Activated B cell treated with CpG ODN at 0.5 μM for 24 hours (primary cell): Measurements from ENCODE around the gene CFAP161. TPM values are rescaled to one million over a fixed set of nuclear protein-coding genes. Genes with fewer than 3 reads are reported as not detected.

Experiments
- ATAC-seq: fragments of 200-7000 bp; cut with Tn5 transposase; one replicate; pipeline ENCODE4 v1.10.0; 2021; ENCODE audit warnings: low read depth, mild to moderate bottlenecking, moderate library complexity
- CTCF ChIA-PET: fragments of 350-600 bp; sonication (Branson Sonifier 250); formaldehyde crosslinking; loops from one replicate; lab custom pipeline; 2021; ENCODE audit warnings: antibody characterized with exemption; lab: Charles Lee
- POLR2A ChIA-PET: fragments of 350-600 bp; sonication (Branson Sonifier 250); formaldehyde crosslinking; loops from one replicate; lab custom pipeline; 2021; ENCODE audit warnings: antibody characterized with exemption; lab: Charles Lee
- DNase-seq: peaks from one replicate; pipeline ENCODE4 v3.0.0; 2022
- H3K27ac Mint-ChIP-seq: one replicate; pipeline ENCODE4 v1.8.0; 2020; ENCODE audit warnings: mixed read lengths
- H3K27me3 Mint-ChIP-seq: one replicate; pipeline ENCODE4 v1.8.0; 2021; ENCODE audit warnings: mixed read lengths
- H3K36me3 Mint-ChIP-seq: one replicate; pipeline ENCODE4 v1.8.0; 2021; ENCODE audit warnings: low read depth, mixed read lengths
- H3K4me1 Mint-ChIP-seq: one replicate; pipeline ENCODE4 v1.8.0; 2021; ENCODE audit warnings: mixed read lengths
- H3K4me3 Mint-ChIP-seq: one replicate; pipeline ENCODE4 v1.8.0; 2020; ENCODE audit warnings: mild to moderate bottlenecking, mixed read lengths
- H3K9me3 Mint-ChIP-seq: one replicate; pipeline ENCODE4 v1.8.0; 2020; ENCODE audit warnings: mixed read lengths
- CTCF ChIP-seq: fragments of 200-600 bp; IDR thresholded peaks from one replicate; pipeline ENCODE4 v1.8.0; 2022; ENCODE audit warnings: antibody characterized with exemption, mild to moderate bottlenecking
- intact Hi-C: fragments of 100-400 bp; cut with micrococcal nuclease; formaldehyde crosslinking; loops from one replicate; pipeline ENCODE4 v1.15.1; 2024
- total RNA-seq: library from RNA; stranded (reverse); gene quantifications from 2 replicates; pipeline ENCODE4 v1.2.3, GENCODE V29; 2022

CFAP161 gene
- total RNA-seq, 1 donor from 2014 or later, result 0.18 TPM

GRCh38 chr15:81174125-81174791 lies 40.2 kb downstream of the CFAP161 start:
- POLR2A ChIA-PET, result no interaction called here

DNA sequence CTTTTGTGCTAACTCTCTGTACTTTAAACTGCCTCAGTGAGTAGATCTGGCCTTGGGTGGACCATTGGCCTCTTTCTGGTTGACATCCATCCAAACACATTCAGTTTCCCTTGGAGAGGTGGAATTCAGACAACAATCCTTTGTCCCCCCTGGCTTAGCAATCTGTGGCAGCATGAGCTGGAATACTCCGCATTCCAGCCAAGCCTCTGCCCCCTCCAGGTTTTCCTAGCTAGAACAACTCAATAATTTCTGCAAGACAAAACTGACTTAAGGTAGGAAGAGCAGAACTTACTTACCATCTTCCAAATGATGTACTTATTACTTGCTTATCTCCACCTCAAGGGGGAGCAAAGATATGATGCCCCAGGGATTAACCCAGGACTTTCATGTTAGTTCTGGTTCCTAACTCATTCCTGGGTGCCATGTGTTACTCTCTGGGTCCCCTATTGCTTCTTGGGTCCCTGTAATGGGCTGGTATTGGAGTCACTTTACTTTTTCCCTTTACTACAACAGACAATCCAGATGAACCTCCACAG lies 40.8 kb downstream of the CFAP161 start:
- Mint-ChIP-seq H3K4me3 (no peak overlapping the region), H3K9me3 (no peaks in the 10 kb centered on the region), H3K27me3 (peaks cover 15% of the 10 kb centered on the region), H3K36me3 (no peaks in the 10 kb centered on the region), H3K27ac (no peak overlapping the region), H3K4me1 (no peaks in the 10 kb centered on the region)
- DNase-seq (no peak), ATAC-seq (no peak)
- no peak for TF ChIP-seq CTCF
- POLR2A ChIA-PET, result no interaction called here
- CTCF ChIA-PET, result interaction anchor here (1.0 to 2.3 kb wide), 2 partner anchors 18 to 91 kb away, joined by 3 to 10 read pairs; no protein-coding TSS in a partner anchor
- intact Hi-C loops, result no loop called here

More at GRCh38 chr15:81174125-81174791, 40.2 kb downstream of the CFAP161 start:
- no peaks in the 10 kb centered on the region for H3K36me3 Mint-ChIP-seq
- H3K27ac Mint-ChIP-seq, result no peak overlapping the region
- no peaks in the 10 kb centered on the region for H3K9me3 Mint-ChIP-seq
- H3K4me3 Mint-ChIP-seq, result no peak overlapping the region
- intact Hi-C loops, result no loop called here
- CTCF ChIA-PET, result interaction anchor here (1.0 kb wide), 1 partner anchor 18 kb away, joined by 3 read pairs; no protein-coding TSS in a partner anchor
- DNase-seq, result no peak
- no peak for ATAC-seq
- H3K27me3 Mint-ChIP-seq, result peaks cover 13% of the 10 kb centered on the region
- TF ChIP-seq CTCF, result no peak
- H3K4me1 Mint-ChIP-seq, result no peaks in the 10 kb centered on the region

GRCh38 chr15:81175496-81175895 lies 41.4 kb downstream of the CFAP161 start:
- Mint-ChIP-seq H3K27me3 (peaks cover 15% of the 10 kb centered on the region), H3K9me3 (no peaks in the 10 kb centered on the region), H3K27ac (no peak overlapping the region), H3K4me3 (no peak overlapping the region), H3K36me3 (no peaks in the 10 kb centered on the region), H3K4me1 (no peaks in the 10 kb centered on the region)
- intact Hi-C loops, result no loop called here
- CTCF ChIA-PET, result interaction anchor here (2.3 kb wide), 1 partner anchor 91 kb away, joined by 10 read pairs; no protein-coding TSS in a partner anchor
- POLR2A ChIA-PET, result no interaction called here
- ATAC-seq (no peak), DNase-seq (no peak)
- no peak for TF ChIP-seq CTCF

GRCh38 chr15:81176291-81176893 lies 42.3 kb downstream of the CFAP161 start:
- Mint-ChIP-seq H3K27ac (no peak overlapping the region), H3K36me3 (no peaks in the 10 kb centered on the region), H3K4me1 (no peaks in the 10 kb centered on the region), H3K27me3 (peaks cover 11% of the 10 kb centered on the region), H3K4me3 (no peak overlapping the region), H3K9me3 (no peaks in the 10 kb centered on the region)
- ATAC-seq (no peak), DNase-seq (no peak)
- POLR2A ChIA-PET, result no interaction called here
- intact Hi-C loops, result no loop called here
- CTCF ChIA-PET, result interaction anchor here (2.3 kb wide), 1 partner anchor 90 kb away, joined by 10 read pairs; no protein-coding TSS in a partner anchor
- TF ChIP-seq CTCF, result no peak

GRCh38 chr15:81178365-81178764 lies 44.3 kb downstream of the CFAP161 start:
- DNase-seq, result no peak
- peaks cover 11% of the 10 kb centered on the region for H3K27me3 Mint-ChIP-seq
- no peak for ATAC-seq
- ChIA-PET CTCF (no interaction called here), POLR2A (no interaction called here)
- intact Hi-C loops, result no loop called here
- H3K4me1 Mint-ChIP-seq, result no peaks in the 10 kb centered on the region
- no peak for TF ChIP-seq CTCF
- no peak overlapping the region for H3K27ac Mint-ChIP-seq
- H3K36me3 Mint-ChIP-seq, result no peaks in the 10 kb centered on the region
- H3K9me3 Mint-ChIP-seq, result no peaks in the 10 kb centered on the region
- H3K4me3 Mint-ChIP-seq, result no peak overlapping the region
